HepG2 (cell line): ENCODE measurements around the gene EPHA10. TPM values are rescaled to one million over a fixed set of nuclear protein-coding genes. Genes with fewer than 3 reads are reported as not detected.
A peak's percentile ranks its signal among the peaks of the same experiment; 100 is the strongest.

ENCODE experiments used
- BATF2 ChIP-seq: sonication (generic); formaldehyde crosslinking; IDR thresholded peaks from 2 replicates; pipeline ENCODE4 v1.8.0; 2022; ENCODE audit warnings: mild to moderate bottlenecking, missing genetic modification reagents, moderate library complexity
- BRD4 ChIP-seq: sonication (generic); formaldehyde crosslinking; IDR thresholded peaks from 2 replicates; pipeline ENCODE4 v1.4.0; 2020; ENCODE audit warnings: missing genetic modification reagents
- CBX2 ChIP-seq, 2 experiments: fragments of 200-600 bp in 1 of 2; sonication (generic); formaldehyde crosslinking in 1 of 2; IDR thresholded peaks; 2 replicates each; pipeline versions ENCODE4 v1.7.0 to v1.8.1; 2018 to 2022; ENCODE audit warnings: low read depth in 2 of 2, low read length in 1 of 2, mild to moderate bottlenecking in 1 of 2, missing genetic modification reagents in 1 of 2
- CENPT ChIP-seq: sonication (generic); formaldehyde crosslinking; IDR thresholded peaks from 2 replicates; pipeline ENCODE4 v1.8.0; 2022; ENCODE audit warnings: low read depth, mild to moderate bottlenecking, moderate library complexity, missing genetic modification reagents
- ELK4 ChIP-seq: sonication (generic); formaldehyde crosslinking; IDR thresholded peaks from 2 replicates; pipeline ENCODE4 v1.9.0; 2021; ENCODE audit warnings: missing genetic modification reagents, borderline replicate concordance
- FLYWCH1 ChIP-seq: sonication (generic); formaldehyde crosslinking; IDR thresholded peaks from 2 replicates; pipeline ENCODE4 v1.8.1; 2023; ENCODE audit warnings: mild to moderate bottlenecking, missing genetic modification reagents
- GZF1 ChIP-seq: sonication (generic); formaldehyde crosslinking; IDR thresholded peaks from 2 replicates; pipeline ENCODE4 v1.5.1; 2020; ENCODE audit warnings: mild to moderate bottlenecking, missing genetic modification reagents
- HMG20A ChIP-seq: IDR thresholded peaks from 2 replicates; pipeline ENCODE4 v1.6.1; 2016; ENCODE audit warnings: borderline replicate concordance
- KLF11 ChIP-seq: IDR thresholded peaks from 2 replicates; pipeline ENCODE4 v1.6.1; 2016; ENCODE audit warnings: missing compliant biosample characterization
- KLF12 ChIP-seq: sonication (generic); formaldehyde crosslinking; IDR thresholded peaks from 2 replicates; pipeline ENCODE4 v1.4.0; 2020; ENCODE audit warnings: missing genetic modification reagents, borderline replicate concordance
- NR3C1 ChIP-seq: sonication (generic); formaldehyde crosslinking; IDR thresholded peaks from 2 replicates; pipeline ENCODE4 v1.4.0; 2020; ENCODE audit warnings: missing genetic modification reagents
- PAWR ChIP-seq: sonication (generic); formaldehyde crosslinking; IDR thresholded peaks from 2 replicates; pipeline ENCODE4 v1.4.0; 2020; ENCODE audit warnings: missing genetic modification reagents, mild to moderate bottlenecking, borderline replicate concordance
- RARA ChIP-seq: IDR thresholded peaks from 2 replicates; pipeline ENCODE4 v1.6.1; 2016; ENCODE audit warnings: missing genetic modification reagents, missing compliant biosample characterization
- SCMH1 ChIP-seq: sonication (generic); formaldehyde crosslinking; IDR thresholded peaks from 2 replicates; pipeline ENCODE4 v1.9.0; 2021; ENCODE audit warnings: missing genetic modification reagents, mild to moderate bottlenecking, borderline replicate concordance
- SP140L ChIP-seq: sonication (generic); formaldehyde crosslinking; IDR thresholded peaks from 2 replicates; pipeline ENCODE4 v1.4.0; 2020; ENCODE audit warnings: missing genetic modification reagents, borderline replicate concordance
- STAG1 ChIP-seq: sonication (generic); formaldehyde crosslinking; IDR thresholded peaks from 2 replicates; pipeline ENCODE4 v1.4.0; 2020; ENCODE audit warnings: missing genetic modification reagents
- TBX2 ChIP-seq: sonication (generic); formaldehyde crosslinking; IDR thresholded peaks from 2 replicates; pipeline ENCODE4 v1.5.0; 2020; ENCODE audit warnings: missing genetic modification reagents, mild to moderate bottlenecking, borderline replicate concordance
- U2AF2 ChIP-seq: fragments of 200-400 bp; formaldehyde crosslinking; IDR thresholded peaks from 2 replicates; pipeline ENCODE4 v1.6.1; 2017; ENCODE audit warnings: low read depth, mild to moderate bottlenecking, low read length
- ZMYM2 ChIP-seq: sonication (generic); formaldehyde crosslinking; IDR thresholded peaks from 2 replicates; pipeline ENCODE4 v1.8.0; 2022; ENCODE audit warnings: mild to moderate bottlenecking, missing genetic modification reagents
- ZNF451 ChIP-seq: sonication (generic); formaldehyde crosslinking; IDR thresholded peaks from 2 replicates; pipeline ENCODE4 v1.5.0; 2020; ENCODE audit warnings: mild to moderate bottlenecking, missing genetic modification reagents
- ZNF543 ChIP-seq: sonication (generic); formaldehyde crosslinking; IDR thresholded peaks from 2 replicates; pipeline ENCODE4 v1.4.0; 2020; ENCODE audit warnings: mild to moderate bottlenecking, missing genetic modification reagents
- ZNF552 ChIP-seq: sonication (generic); formaldehyde crosslinking; IDR thresholded peaks from 2 replicates; pipeline ENCODE4 v1.9.0; 2022; ENCODE audit warnings: missing genetic modification reagents, mild to moderate bottlenecking, borderline replicate concordance
- ZNF777 ChIP-seq: sonication (generic); formaldehyde crosslinking; IDR thresholded peaks from 2 replicates; pipeline ENCODE4 v1.4.0; 2020; ENCODE audit warnings: missing genetic modification reagents
- polyA plus RNA-seq, 8 experiments: library from polyadenylated mRNA; depleted of rRNA in 3 of 8; stranded (reverse) in 7 of 8; unstranded in 1 of 8; fragments of >200 nt; fragmentation: Illumina TruSeq in 4 of 8; extraction: Trizol in 4 of 8; gene quantifications; 2 replicates each; pipeline versions ENCODE4 v1.2.1 to v1.2.3, GENCODE V29; 2011 to 2016; ENCODE audit warnings: low read depth in 4 of 8, missing spikeins in 1 of 8, mixed read lengths in 1 of 8; ENCODE audit not compliant: insufficient read depth in 1 of 8
- total RNA-seq, 5 experiments: library from RNA; depleted of rRNA; stranded (reverse); fragments of >200 nt; fragmentation: Illumina TruSeq; extraction: Trizol; gene quantifications; 2 replicates each; pipeline ENCODE4 v1.2.3, GENCODE V29; 2016; ENCODE audit warnings: low read depth in 1 of 5

EPHA10 gene
- total and polyA plus RNA-seq, 2 of the 13 experiments (the other 11 are each of a cell fraction or from before 2014, with no cell fraction given), result 0.11 to 0.58 TPM

- TF ChIP-seq PAWR (no peak), SP140L (CRISPR knock-in tag) (no peak), U2AF2 (no peak), ZNF552 (CRISPR knock-in tag) (no peak), STAG1 (CRISPR knock-in tag) (peak; percentile 30; the same call in 1 of the 2 replicates), KLF12 (CRISPR knock-in tag) (peak; percentile 88), CBX2 (IDR thresholded peaks at IDR 0.05; ENCODE audit: low read depth, low read length) (no peak), CBX2 (CRISPR knock-in tag; IDR thresholded peaks at IDR 0.05; ENCODE audit: low read depth) (no peak), RARA (CRISPR knock-in tag) (no peak), ZNF543 (0 out of 2 replicates have a peak, but pooled peaks have one; percentile 17), ELK4 (CRISPR knock-in tag) (no peak), HMG20A (no peak), NR3C1 (CRISPR knock-in tag) (no peak), CENPT (CRISPR knock-in tag) (0 out of 2 replicates have a peak, but pooled peaks have one; percentile 49), TBX2 (peak; percentile 20; the same call in 1 of the 2 replicates), BATF2 (0 out of 2 replicates have a peak, but pooled peaks have one; percentile 61), ZNF451 (CRISPR knock-in tag) (no peak), FLYWCH1 (no peak), GZF1 (CRISPR knock-in tag) (0 out of 2 replicates have a peak, but pooled peaks have one; percentile 6), KLF11 (no peak; the same call in 1 of the 2 replicates), ZNF777 (CRISPR knock-in tag) (no peak), SCMH1 (CRISPR knock-in tag) (no peak), ZMYM2 (no peak), BRD4 (CRISPR knock-in tag) (0 out of 2 replicates have a peak, but pooled peaks have one; percentile 59)
Measured at GRCh38 chr1:37692078-37692833, 72.7 kb downstream of the EPHA10 start, which contains the start of gene CDCA8 (continued).
